Mesenchymal stem cell (in vitro differentiated cells and primary cell): ENCODE data around the gene TNFSF12.
A peak's percentile ranks its signal among the peaks of the same experiment; 100 is the strongest.

ENCODE experiments used
- DNase-seq: peaks from one replicate; pipeline ENCODE4 v3.0.0-alpha.2; 2013
- H2AFZ ChIP-seq: one replicate; pipeline ENCODE4 v1.6.1; 2013; ENCODE audit warnings: low read depth, mild to moderate bottlenecking, control low read depth, inconsistent platforms, low read length, moderate library complexity
- H2AK5ac ChIP-seq: 2 replicates; pipeline ENCODE4 v1.6.1; 2013; ENCODE audit warnings: low read length, moderate library complexity, mild to moderate bottlenecking, inconsistent platforms; ENCODE audit not compliant: severe bottlenecking
- H2BK120ac ChIP-seq: one replicate; pipeline ENCODE4 v1.6.1; 2013; ENCODE audit warnings: low read depth, mild to moderate bottlenecking, inconsistent platforms, low read length, moderate library complexity
- H2BK12ac ChIP-seq, 2 experiments: one replicate each; pipeline ENCODE4 v1.6.1; 2013; ENCODE audit warnings: inconsistent platforms in 2 of 2, low read length in 2 of 2, mild to moderate bottlenecking in 2 of 2, moderate library complexity in 2 of 2, control low read depth in 1 of 2
- H2BK15ac ChIP-seq: one replicate; pipeline ENCODE4 v1.6.1; 2013; ENCODE audit warnings: mild to moderate bottlenecking, low read depth, inconsistent platforms; ENCODE audit not compliant: poor library complexity, severe bottlenecking
- H2BK5ac ChIP-seq: 2 replicates; pipeline ENCODE4 v1.6.1; 2013; ENCODE audit warnings: low read depth, mild to moderate bottlenecking, low read length, control low read depth, inconsistent platforms; ENCODE audit not compliant: poor library complexity, severe bottlenecking
- H3K14ac ChIP-seq, 2 experiments: one replicate each; pipeline ENCODE4 v1.6.1; 2013; ENCODE audit warnings: inconsistent platforms in 2 of 2, low read length in 2 of 2, control low read depth in 1 of 2, mild to moderate bottlenecking in 1 of 2, moderate library complexity in 1 of 2
- H3K18ac ChIP-seq, 2 experiments: one replicate each; pipeline ENCODE4 v1.6.1; 2013; ENCODE audit warnings: inconsistent platforms in 2 of 2, low read length in 2 of 2, control low read depth in 1 of 2, low read depth in 1 of 2, mild to moderate bottlenecking in 1 of 2
- H3K23ac ChIP-seq, 2 experiments: one replicate each; pipeline ENCODE4 v1.6.1; 2013; ENCODE audit warnings: inconsistent platforms in 2 of 2, low read length in 2 of 2, mild to moderate bottlenecking in 2 of 2, moderate library complexity in 2 of 2, control low read depth in 1 of 2
- H3K27ac ChIP-seq: 2 replicates; pipeline ENCODE4 v1.5.1; 2013; ENCODE audit warnings: mild to moderate bottlenecking, moderate library complexity, low read length, control low read depth, inconsistent platforms; ENCODE audit not compliant: poor library complexity, severe bottlenecking
- H3K27me3 ChIP-seq, 2 experiments: 2 replicates each; pipeline versions ENCODE4 v1.6.1 to v1.7.0; 2013; ENCODE audit warnings: low read length in 2 of 2, mild to moderate bottlenecking in 2 of 2, moderate library complexity in 2 of 2, control low read depth in 1 of 2, inconsistent platforms in 1 of 2; ENCODE audit not compliant: control insufficient read depth in 1 of 2, insufficient read depth in 1 of 2
- H3K36me3 ChIP-seq, 2 experiments: 2 replicates each; pipeline versions ENCODE4 v1.6.1 to v1.7.0; 2013; ENCODE audit warnings: low read length in 2 of 2, control low read depth in 1 of 2, inconsistent platforms in 1 of 2, low read depth in 1 of 2, mild to moderate bottlenecking in 1 of 2; ENCODE audit not compliant: insufficient read depth in 2 of 2, control insufficient read depth in 1 of 2
- H3K4ac ChIP-seq, 2 experiments: one replicate each; pipeline ENCODE4 v1.6.1; 2013; ENCODE audit warnings: inconsistent platforms in 2 of 2, low read length in 2 of 2, mild to moderate bottlenecking in 2 of 2, moderate library complexity in 2 of 2, control low read depth in 1 of 2, low read depth in 1 of 2
- H3K4me1 ChIP-seq: 2 replicates; pipeline ENCODE4 v1.6.1; 2013; ENCODE audit warnings: low read depth, low read length, control low read depth; ENCODE audit not compliant: control insufficient read depth, insufficient read depth
- H3K4me2 ChIP-seq: 2 replicates; pipeline ENCODE4 v1.6.1; 2013; ENCODE audit warnings: low read length, mild to moderate bottlenecking, inconsistent platforms; ENCODE audit not compliant: poor library complexity, severe bottlenecking
- H3K4me3 ChIP-seq, 2 experiments: 2 replicates each; pipeline versions ENCODE4 v1.5.1 to v1.7.0; 2013; ENCODE audit warnings: low read length in 2 of 2, mild to moderate bottlenecking in 2 of 2, control low read depth in 1 of 2, low read depth in 1 of 2; ENCODE audit not compliant: insufficient read depth in 1 of 2
- H3K79me1 ChIP-seq: replicated peaks from 2 replicates; pipeline ENCODE4 v1.6.1; 2013; ENCODE audit warnings: mild to moderate bottlenecking, control low read depth, low read length, inconsistent platforms; ENCODE audit not compliant: poor library complexity, severe bottlenecking
- H3K9ac ChIP-seq: 2 replicates; pipeline ENCODE4 v1.7.0; 2013; ENCODE audit warnings: mild to moderate bottlenecking, low read length, moderate library complexity
- H3K9me3 ChIP-seq: 2 replicates; pipeline ENCODE4 v1.7.0; 2013; ENCODE audit warnings: mild to moderate bottlenecking, low read length; ENCODE audit not compliant: control insufficient read depth
- H4K8ac ChIP-seq: one replicate; pipeline ENCODE4 v1.6.1; 2013; ENCODE audit warnings: inconsistent platforms, mild to moderate bottlenecking, low read length, moderate library complexity
- H4K91ac ChIP-seq: one replicate; pipeline ENCODE4 v1.6.1; 2013; ENCODE audit warnings: mild to moderate bottlenecking, low read length, inconsistent platforms
- WGBS: methylation state at CpG from one replicate; pipeline ENCODE4 v1.1.7; 2013; ENCODE audit warnings: mixed read lengths; 5-methylcytosine and 5-hydroxymethylcytosine counted together

TNFSF12 gene

DNA sequence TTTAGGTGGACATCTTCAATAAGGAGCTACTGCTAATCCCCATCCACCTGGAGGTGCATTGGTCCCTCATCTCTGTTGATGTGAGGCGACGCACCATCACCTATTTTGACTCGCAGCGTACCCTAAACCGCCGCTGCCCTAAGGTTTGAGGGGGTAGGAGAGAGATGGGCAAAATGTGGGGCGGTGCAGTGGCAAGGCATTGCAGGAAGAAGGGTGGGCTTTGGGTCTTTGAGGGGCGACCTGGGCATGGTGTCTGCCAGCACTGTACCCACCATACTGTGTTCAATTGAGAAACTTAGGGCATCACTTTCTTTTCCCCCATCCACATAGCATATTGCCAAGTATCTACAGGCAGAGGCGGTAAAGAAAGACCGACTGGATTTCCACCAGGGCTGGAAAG lies 21.5 kb downstream of the TNFSF12 start:
- no peak overlapping the region for H3K9ac ChIP-seq
- H3K14ac ChIP-seq, result no peak overlapping the region
- no peak overlapping the region for H2BK120ac ChIP-seq
- no peak overlapping the region for H3K23ac ChIP-seq
- H2AK5ac ChIP-seq, result no peak overlapping the region
- 97% methylated on average over 10 of the region's 10 CpGs for WGBS
- H3K4me1 ChIP-seq, result peaks cover 9% of the 10 kb centered on the region
- H2BK12ac ChIP-seq, result no peak overlapping the region
- H3K4me3 ChIP-seq, result no peak overlapping the region
- no peak overlapping the region for H2BK5ac ChIP-seq
- no peak overlapping the region for H3K18ac ChIP-seq
- no peak for DNase-seq
- peak overlapping the region; percentile 4 for H4K8ac ChIP-seq
- H3K36me3 ChIP-seq, result peaks cover 56 to 70% of the 10 kb centered on the region in 2 experiments
- no peak overlapping the region for H2AFZ ChIP-seq
- H3K9me3 ChIP-seq, result no peaks in the 10 kb centered on the region
- H3K27ac ChIP-seq, result no peak overlapping the region
- no peak overlapping the region for H4K91ac ChIP-seq
- H3K4ac ChIP-seq, result no peak overlapping the region
- H3K79me1 ChIP-seq, result peaks cover 27% of the 10 kb centered on the region
- H2BK15ac ChIP-seq, result no peak overlapping the region
- H3K27me3 ChIP-seq, result no peaks in the 10 kb centered on the region
- H3K4me2 ChIP-seq, result no peak overlapping the region

- peak overlapping the region; percentile 66 for H2AK5ac ChIP-seq
- no peaks in the 10 kb centered on the region for H3K9me3 ChIP-seq
- no peak overlapping the region for H2BK120ac ChIP-seq
- peak overlapping the region in 1 of 2 experiments; percentile 43 for H2BK12ac ChIP-seq
- DNase-seq, result no peak
- H3K23ac ChIP-seq, result no peak overlapping the region
- H3K4me2 ChIP-seq, result peak overlapping the region; percentile 79
- under 1% methylated on average over 11 of the region's 11 CpGs for WGBS
- H2BK5ac ChIP-seq, result no peak overlapping the region
- peak overlapping the region in 1 of 2 experiments; percentile 26 for H3K14ac ChIP-seq
- H3K18ac ChIP-seq, result peak overlapping the region; percentile 10 to 67
- peak overlapping the region; percentile 85 for H4K8ac ChIP-seq
- H3K79me1 ChIP-seq, result peaks cover 23% of the 10 kb centered on the region
- peak overlapping the region; percentile 72 for H3K27ac ChIP-seq
- H2AFZ ChIP-seq, result peak overlapping the region; percentile 5
- H3K4ac ChIP-seq, result peak overlapping the region in 1 of 2 experiments; percentile 92
- H4K91ac ChIP-seq, result no peak overlapping the region
- peaks cover 18% of the 10 kb centered on the region for H3K4me1 ChIP-seq
- peak overlapping the region; percentile 39 to 83 for H3K4me3 ChIP-seq
- peaks cover 59 to 71% of the 10 kb centered on the region in 2 experiments for H3K36me3 ChIP-seq
- no peaks in the 10 kb centered on the region for H3K27me3 ChIP-seq
- H3K9ac ChIP-seq, result peak overlapping the region; percentile 91
- no peak overlapping the region for H2BK15ac ChIP-seq
Observed at GRCh38 chr17:7572338-7572587, 23.4 kb downstream of the TNFSF12 start.

- Histone ChIP-seq H2BK5ac (peak overlapping the region; percentile 94), H2BK12ac (peak overlapping the region in 1 of 2 experiments; percentile 80), H3K4ac (peak overlapping the region; percentile 76 to 99), H2AFZ (no peak overlapping the region), H3K9me3 (no peaks in the 10 kb centered on the region), H3K36me3 (peaks cover 60 to 71% of the 10 kb centered on the region in 2 experiments), H2AK5ac (peak overlapping the region; percentile 88), H3K4me1 (peaks cover 18% of the 10 kb centered on the region), H2BK15ac (peak overlapping the region; percentile 50), H3K4me2 (no peak overlapping the region), H3K23ac (peak overlapping the region; percentile 0 to 100), H3K14ac (peak overlapping the region; percentile 70 to 100), H3K9ac (peak overlapping the region; percentile 98), H4K91ac (peak overlapping the region; percentile 95), H3K4me3 (peak overlapping the region; percentile 94 to 100), H3K27ac (peak overlapping the region; percentile 92), H3K18ac (peak overlapping the region; percentile 99 to 100), H3K27me3 (no peaks in the 10 kb centered on the region), H3K79me1 (peaks cover 20% of the 10 kb centered on the region), H4K8ac (peak overlapping the region; percentile 89), H2BK120ac (peak overlapping the region; percentile 90)
- WGBS, result under 1% methylated on average over 73 of the region's 73 CpGs
- peak; percentile 100 for DNase-seq
Observed at GRCh38 chr17:7572588-7573323, 23.9 kb downstream of the TNFSF12 start.

DNA sequence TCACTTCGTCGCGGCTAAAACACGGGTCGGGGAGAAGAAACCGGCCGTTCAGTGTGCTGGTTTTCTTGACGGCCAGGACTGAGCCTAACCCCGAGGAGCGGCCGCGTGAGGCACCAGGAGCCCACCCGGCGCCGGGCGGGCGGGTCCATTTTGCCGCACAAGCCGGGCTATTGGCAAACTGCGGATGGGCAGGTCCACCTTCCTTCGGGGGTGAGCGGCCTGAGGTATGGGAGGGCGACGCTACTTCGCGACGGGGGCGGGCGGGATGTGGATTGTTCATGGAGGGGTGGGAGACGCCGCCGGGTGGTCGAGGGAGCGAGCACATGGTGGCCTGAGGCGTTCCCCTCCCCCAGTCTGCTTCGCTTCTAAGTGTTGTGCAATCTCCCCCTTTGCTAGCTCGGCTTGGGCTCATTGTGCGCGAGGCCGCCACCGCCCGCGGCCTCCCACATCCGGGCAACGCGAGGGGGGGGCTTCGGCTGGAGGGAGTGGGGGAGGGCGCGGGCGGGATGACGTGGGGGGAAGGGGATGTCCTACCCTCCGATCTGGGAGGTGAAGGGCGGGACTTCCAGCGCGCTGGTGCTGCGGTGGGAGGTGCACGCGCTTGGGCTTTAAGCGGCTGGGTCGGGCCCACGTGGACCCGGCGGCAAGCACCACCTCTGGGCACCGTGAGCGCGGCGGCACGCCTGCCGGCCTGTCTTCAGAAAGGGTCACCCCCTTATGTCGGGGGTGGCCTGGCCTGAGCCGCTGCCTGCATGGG lies 24.6 kb downstream of the TNFSF12 start:
- WGBS, result under 1% methylated on average over 68 of the region's 71 CpGs
- no peak overlapping the region for H2BK120ac ChIP-seq

More for the DNA sequence above, 24.6 kb downstream of the TNFSF12 start:
- Histone ChIP-seq H3K4me2 (peak overlapping the region; percentile 47), H2BK12ac (peak overlapping the region in 1 of 2 experiments; percentile 80), H3K27me3 (no peaks in the 10 kb centered on the region), H4K8ac (peak overlapping the region; percentile 10), H3K4ac (peak overlapping the region; percentile 76 to 99), H3K79me1 (peaks cover 17% of the 10 kb centered on the region), H2BK5ac (peak overlapping the region; percentile 94), H2AK5ac (peak overlapping the region; percentile 88), H3K18ac (peak overlapping the region; percentile 99 to 100), H3K23ac (peak overlapping the region; percentile 0 to 100), H3K4me3 (peak overlapping the region; percentile 94 to 100), H3K14ac (peak overlapping the region in 1 of 2 experiments; percentile 100), H3K4me1 (peaks cover 18% of the 10 kb centered on the region), H3K27ac (peak overlapping the region; percentile 92), H2AFZ (no peak overlapping the region), H3K9me3 (no peaks in the 10 kb centered on the region), H2BK15ac (no peak overlapping the region), H4K91ac (peak overlapping the region; percentile 95), H3K9ac (peak overlapping the region; percentile 98), H3K36me3 (peaks cover 63 to 74% of the 10 kb centered on the region in 2 experiments)
- DNase-seq, result peak; percentile 90
